Measurements from ENCODE around the gene FPR3.
"Not testable (repeated sequence)": the region's sequence is repeated elsewhere in the genome, so short reads cannot be mapped to it uniquely, and the experiment has no call there.

FPR3 gene

DNA sequence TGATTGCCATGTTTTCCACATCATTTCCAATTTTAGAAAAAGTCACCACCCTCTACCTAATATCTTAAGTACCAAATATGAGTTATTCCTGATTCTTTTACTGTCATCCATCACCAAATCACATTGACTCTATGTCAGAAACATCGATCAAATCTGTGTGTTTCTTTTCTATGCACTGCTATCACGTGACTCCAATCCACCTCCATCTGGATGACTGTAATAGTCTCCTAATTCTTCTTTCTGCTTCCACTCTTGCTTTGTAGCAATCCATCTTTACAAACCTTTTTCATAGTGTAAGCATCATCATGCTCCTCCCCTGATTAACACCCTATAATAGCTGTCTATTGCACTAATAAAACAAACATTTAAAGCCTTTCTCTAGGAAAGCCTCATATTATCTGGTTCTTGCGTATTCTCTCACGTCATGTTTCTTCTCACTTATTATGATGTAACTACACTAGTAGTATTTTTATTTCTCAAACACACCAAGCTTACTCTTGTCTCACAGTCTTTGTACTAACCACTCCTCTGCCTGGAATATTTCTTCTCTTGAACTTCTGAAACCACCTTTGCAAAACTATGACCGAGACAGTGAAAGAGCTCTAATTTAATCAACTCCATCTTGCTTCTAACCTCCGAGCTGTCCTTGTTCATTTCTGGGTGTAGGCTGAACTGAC, 10.7 kb upstream of the FPR3 start:
- DNase-seq = no peak

- DNase-seq = no peak
Observed at GRCh38 chr19:51784922-51785690, 9.9 kb upstream of the FPR3 start.

- DNase-seq = no peak
Observed at GRCh38 chr19:51786646-51787494, 8.1 kb upstream of the FPR3 start.

- no peak for DNase-seq
Observed at GRCh38 chr19:51788029-51788428, 6.9 kb upstream of the FPR3 start.

- DNase-seq = no peak
Observed at GRCh38 chr19:51789061-51789795, 5.7 kb upstream of the FPR3 start.

- no peak for DNase-seq
Observed at GRCh38 chr19:51792932-51793331, 2.0 kb upstream of the FPR3 start.

DNA sequence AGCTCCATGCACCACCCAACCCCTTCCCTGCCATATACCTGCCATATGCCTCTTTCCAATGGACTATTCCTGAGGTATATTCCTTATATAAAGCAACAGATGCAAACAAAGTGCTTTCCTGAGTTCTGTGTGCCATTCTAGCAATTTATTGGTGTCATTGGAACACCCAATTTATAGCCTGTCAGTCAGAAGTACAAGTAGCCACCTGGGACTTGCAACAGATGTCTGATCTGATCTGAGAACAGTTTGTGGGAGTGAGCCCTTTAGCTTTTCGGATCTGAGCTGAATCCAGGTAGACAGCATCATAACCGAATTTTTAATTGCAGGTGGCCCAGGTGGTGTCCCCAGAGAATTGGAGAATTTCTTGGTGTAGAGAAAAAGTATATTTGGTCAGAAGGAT, 963 bp upstream of the FPR3 start:
- DNase-seq = no peak

- no peak for DNase-seq
Observed at GRCh38 chr19:51796195-51796679, 1.3 kb downstream of the FPR3 start.

DNA sequence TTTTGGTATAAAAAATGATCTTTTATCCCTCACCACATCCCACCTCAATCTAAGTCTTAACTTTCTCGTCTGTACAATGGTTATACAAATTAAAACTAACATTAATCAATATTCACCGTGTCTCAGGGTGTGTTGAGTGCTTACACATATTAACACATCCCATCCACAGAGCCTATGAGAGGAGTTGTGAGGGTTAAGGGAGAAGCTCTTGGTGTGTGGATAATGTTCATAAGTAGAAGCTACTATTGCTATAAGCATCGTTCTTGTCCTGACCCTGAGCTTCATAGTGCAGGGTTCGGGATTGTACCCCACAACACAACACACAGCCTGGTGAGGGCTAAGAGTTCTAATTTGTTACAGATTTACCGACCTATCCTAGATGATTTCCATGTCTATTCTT, 2.5 kb downstream of the FPR3 start:
- DNase-seq = no peak

- DNase-seq = no peak
Observed at GRCh38 chr19:51798062-51798461, 3.1 kb downstream of the FPR3 start.

GRCh38 chr19:51799034-51799773, 4.2 kb downstream of the FPR3 start:
- DNase-seq = no peak

- DNase-seq = no peak
Observed at GRCh38 chr19:51799774-51800472, 5.0 kb downstream of the FPR3 start.

DNA sequence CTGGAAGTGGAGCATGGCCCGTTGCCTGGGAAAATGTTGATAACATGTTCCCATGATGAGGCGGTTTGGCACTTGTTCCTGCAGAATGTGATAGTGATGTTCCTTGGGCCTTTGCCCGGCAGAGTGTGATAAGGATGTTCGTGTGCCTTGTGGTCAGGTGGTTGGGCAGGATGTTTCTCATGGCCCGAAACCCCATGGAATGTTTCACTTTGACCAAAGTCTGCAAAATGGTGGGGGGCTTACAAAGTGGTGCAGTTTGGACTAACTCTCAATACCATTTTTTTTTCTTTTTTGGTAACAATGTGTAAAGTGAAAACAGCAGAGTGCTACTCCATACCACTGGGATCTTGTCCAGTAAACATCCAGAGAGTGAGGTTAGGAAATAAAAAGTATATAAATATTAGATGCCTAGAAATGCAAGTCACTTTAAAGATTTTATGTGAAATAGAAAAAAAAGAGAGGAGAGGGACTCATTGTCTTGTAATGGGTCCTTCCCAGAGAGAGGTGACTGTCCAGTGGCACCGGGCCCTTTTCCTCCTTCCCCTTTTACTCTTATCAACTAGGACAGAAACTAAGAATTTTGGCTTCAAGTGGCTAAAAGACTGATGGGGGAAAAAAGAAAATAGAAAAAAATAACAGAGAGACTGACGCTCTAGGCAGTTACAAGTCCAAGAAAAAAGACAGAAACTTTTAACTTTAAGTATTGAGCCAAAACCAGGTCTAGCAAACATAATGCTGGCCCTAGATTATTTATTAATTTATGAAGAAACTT, 5.7 kb downstream of the FPR3 start:
- no peak for DNase-seq

DNA sequence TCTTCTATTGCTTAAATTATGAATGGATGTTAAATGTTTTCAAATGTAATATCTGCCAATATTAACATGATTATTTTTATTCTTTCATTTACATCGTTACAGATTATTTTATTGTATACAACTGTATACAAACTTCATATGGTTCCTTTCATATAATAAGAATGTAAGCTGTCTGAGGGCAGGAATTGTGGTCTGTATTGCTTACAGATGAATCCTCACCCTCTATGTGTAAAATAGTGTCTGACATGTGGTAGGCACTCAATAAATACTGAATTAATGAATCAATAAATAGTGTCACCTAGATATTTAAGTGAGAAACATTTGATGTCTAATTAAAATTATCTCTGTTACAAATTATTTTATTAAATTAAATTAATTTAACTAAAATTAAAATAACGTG, 7.8 kb downstream of the FPR3 start:
- DNase-seq = no peak

- no peak for DNase-seq
Observed at GRCh38 chr19:51803519-51803918, 8.6 kb downstream of the FPR3 start.

GRCh38 chr19:51803967-51804366, 9.0 kb downstream of the FPR3 start:
- no peak for DNase-seq

DNA sequence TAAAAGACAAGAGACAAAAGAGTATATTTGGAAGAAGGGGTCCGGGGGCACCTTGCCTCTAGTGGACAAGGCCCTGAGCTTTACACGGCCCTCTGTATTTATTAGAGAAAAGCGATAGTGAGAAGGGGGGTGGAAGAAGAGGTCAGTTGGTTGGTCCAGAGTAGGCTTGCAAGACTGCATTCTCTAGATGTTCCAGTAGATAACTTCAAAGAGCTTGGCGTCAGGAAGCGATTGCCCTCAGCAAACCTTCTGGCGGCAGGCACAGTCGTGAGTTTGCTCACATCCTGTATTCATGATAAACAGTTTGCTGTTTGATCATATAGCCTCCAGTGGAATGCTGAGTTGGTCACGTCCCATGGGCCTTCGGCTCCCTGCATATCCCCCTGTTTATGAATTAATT, 9.8 kb downstream of the FPR3 start:
- DNase-seq = not testable (repeated sequence)

DNA sequence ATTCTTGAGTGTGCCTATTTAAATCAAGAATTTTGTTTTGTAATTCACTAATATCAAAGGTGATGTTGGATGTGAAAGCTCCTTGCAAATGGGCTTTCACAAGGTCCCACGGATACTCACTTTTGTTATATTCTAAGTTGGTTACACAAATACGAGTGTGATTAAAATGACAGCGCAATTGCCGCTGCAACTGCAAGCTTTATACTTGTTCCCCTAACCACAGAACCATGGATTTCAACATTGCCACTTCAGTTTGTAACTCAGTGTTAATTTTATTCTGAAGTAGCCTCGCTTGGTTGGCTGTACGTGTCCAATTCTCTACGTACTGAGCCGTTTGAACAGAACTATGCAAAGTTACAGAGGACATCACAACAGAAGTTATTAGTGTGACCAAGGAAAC, 10.4 kb downstream of the FPR3 start:
- not testable (repeated sequence) for DNase-seq

DNA sequence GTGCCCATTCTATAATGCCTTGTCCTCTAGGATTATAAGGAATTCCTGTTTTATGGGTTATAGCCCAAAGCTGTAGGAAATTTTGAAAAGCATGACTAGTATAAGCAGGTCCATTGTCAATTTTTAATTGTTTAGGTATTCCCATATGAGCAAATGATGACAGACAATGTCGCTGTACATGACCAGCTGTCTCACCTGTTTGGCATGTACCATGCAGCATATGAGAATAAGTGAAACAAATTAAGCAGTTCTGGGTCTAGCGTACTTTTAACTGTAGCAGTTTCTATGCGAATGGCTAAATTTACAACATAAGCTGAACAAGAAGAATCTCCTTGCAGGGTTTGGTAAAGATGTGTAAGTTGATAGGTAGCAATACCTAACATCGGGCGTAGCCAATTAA, 11.6 kb downstream of the FPR3 start:
- not testable (repeated sequence) for DNase-seq

- DNase-seq = peak; percentile 67
Observed at GRCh38 chr19:51807111-51807701, 12.2 kb downstream of the FPR3 start.
